Neutrophil (primary cell): ENCODE results near the gene VPS41.

ENCODE experiments used
- H3K27ac ChIP-seq: fragments of 200-600 bp; sonication (generic); 2 replicates; pipeline ENCODE4 v1.5.1; 2016; ENCODE audit warnings: mild to moderate bottlenecking, moderate library complexity
- H3K27me3 ChIP-seq: fragments of 200-600 bp; sonication (generic); 2 replicates; pipeline ENCODE4 v1.6.0; 2016; ENCODE audit warnings: mild to moderate bottlenecking
- H3K36me3 ChIP-seq: fragments of 200-600 bp; sonication (generic); 2 replicates; pipeline ENCODE4 v1.5.1; 2017
- H3K4me1 ChIP-seq, 2 experiments: fragments of 200-600 bp in 1 of 2; sonication (generic) in 1 of 2; 1 replicate in 1 of 2; 2 replicates in 1 of 2; pipeline versions ENCODE4 v1.5.1 to v1.6.1; 2013 to 2016; ENCODE audit warnings: low read depth in 1 of 2, low read length in 1 of 2, mild to moderate bottlenecking in 1 of 2, moderate library complexity in 1 of 2; ENCODE audit not compliant: control insufficient read depth in 1 of 2, insufficient read depth in 1 of 2
- H3K4me3 ChIP-seq, 2 experiments: fragments of 200-600 bp in 1 of 2; sonication (generic) in 1 of 2; 1 replicate in 1 of 2; 2 replicates in 1 of 2; pipeline ENCODE4 v1.5.1; 2013 to 2016; ENCODE audit warnings: low read depth in 1 of 2, low read length in 1 of 2, mild to moderate bottlenecking in 1 of 2, moderate library complexity in 1 of 2
- H3K9me3 ChIP-seq: fragments of 200-600 bp; sonication (generic); 2 replicates; pipeline ENCODE4 v1.5.1; 2016
- TF ChIP-seq, protein P1 (sequence below): fragments of 200-600 bp; sonication (generic); IDR thresholded peaks from 2 replicates; pipeline ENCODE4 v1.5.1; 2016; ENCODE audit warnings: antibody characterized with exemption

Gene VPS41

DNA sequence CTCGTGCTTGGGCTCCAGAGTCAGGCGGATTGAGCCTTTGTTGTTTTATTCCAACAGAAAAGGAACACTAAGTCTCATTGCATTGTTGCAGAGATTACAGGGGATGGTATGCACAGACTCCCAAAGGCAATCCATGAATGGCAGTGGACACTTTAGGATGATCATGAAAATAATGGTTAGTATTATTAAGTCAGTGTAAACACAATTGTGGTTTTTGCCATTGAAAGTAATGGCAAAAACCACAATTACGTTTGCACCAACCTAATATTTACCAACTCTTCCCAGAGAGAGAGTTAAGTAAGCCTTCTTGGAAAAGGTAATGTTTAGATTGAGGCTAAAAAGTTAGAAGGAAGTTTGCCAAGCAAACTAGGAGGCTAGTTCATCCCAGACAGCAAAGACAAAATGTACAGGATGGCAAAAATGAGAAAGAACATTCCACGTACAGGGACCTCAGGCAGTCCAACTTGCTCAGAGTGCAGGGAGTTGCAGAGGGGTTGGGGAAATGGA, 204.9 kb downstream of the VPS41 start:
- no peaks in the 10 kb centered on the region for H3K4me1 ChIP-seq
- TF ChIP-seq, protein P1, sequence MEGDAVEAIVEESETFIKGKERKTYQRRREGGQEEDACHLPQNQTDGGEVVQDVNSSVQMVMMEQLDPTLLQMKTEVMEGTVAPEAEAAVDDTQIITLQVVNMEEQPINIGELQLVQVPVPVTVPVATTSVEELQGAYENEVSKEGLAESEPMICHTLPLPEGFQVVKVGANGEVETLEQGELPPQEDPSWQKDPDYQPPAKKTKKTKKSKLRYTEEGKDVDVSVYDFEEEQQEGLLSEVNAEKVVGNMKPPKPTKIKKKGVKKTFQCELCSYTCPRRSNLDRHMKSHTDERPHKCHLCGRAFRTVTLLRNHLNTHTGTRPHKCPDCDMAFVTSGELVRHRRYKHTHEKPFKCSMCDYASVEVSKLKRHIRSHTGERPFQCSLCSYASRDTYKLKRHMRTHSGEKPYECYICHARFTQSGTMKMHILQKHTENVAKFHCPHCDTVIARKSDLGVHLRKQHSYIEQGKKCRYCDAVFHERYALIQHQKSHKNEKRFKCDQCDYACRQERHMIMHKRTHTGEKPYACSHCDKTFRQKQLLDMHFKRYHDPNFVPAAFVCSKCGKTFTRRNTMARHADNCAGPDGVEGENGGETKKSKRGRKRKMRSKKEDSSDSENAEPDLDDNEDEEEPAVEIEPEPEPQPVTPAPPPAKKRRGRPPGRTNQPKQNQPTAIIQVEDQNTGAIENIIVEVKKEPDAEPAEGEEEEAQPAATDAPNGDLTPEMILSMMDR, result no peak

DNA sequence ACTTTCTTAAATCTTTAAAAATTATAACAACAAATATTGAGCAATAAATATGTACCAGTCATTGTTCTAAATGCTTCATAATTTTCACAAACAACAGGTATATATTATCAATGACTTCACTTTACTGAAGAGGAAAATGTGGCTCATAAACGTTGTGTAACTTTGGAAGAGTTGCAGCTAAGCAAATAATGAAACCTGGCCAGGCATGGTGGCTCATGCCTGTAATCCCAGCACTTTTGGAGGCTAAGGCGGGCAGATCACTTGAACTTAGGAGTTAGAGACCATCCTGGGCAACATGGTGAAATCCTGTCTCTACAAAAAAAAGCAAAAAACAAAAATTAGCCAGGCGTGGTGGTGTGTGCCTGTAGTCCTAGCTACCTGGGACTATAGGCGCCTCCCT, 205.9 kb downstream of the VPS41 start:
- no peak overlapping the region for H3K27ac ChIP-seq
- H3K36me3 ChIP-seq, result no peaks in the 10 kb centered on the region
- no peaks in the 10 kb centered on the region for H3K4me1 ChIP-seq
- no peaks in the 10 kb centered on the region for H3K9me3 ChIP-seq
- H3K27me3 ChIP-seq, result peaks cover 3% of the 10 kb centered on the region
- H3K4me3 ChIP-seq, result no peak overlapping the region
- TF ChIP-seq, protein P1, result no peak

More for the DNA sequence above, 204.9 kb downstream of the VPS41 start:
- H3K27me3 ChIP-seq, result peaks cover 11% of the 10 kb centered on the region
- no peaks in the 10 kb centered on the region for H3K9me3 ChIP-seq
- H3K4me3 ChIP-seq, result no peak overlapping the region
- no peaks in the 10 kb centered on the region for H3K36me3 ChIP-seq
- no peak overlapping the region for H3K27ac ChIP-seq

DNA sequence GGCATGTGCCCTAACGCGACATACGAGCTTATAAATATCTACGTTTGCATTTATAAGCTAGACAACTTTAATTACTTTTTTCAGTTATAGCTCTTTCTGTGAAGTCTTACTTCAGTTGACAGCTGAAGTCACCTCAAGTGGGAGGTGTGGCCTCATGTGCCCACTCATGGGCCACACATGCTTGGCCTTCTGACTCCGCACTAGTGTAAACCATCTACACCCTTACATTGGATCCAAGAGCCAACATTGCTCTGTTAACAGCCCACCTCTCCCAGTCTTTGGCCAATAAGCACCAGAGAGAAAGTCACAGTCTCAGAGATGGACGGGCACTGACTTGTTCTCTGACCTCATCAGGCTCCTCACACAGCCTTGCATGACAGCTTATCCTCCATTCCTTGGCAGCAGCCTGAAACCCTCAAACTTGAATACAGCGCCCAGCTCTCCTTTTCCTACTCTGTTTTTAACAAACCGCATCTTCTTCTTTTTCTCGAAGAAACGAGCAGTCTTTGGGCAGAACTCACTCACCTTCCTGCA, 206.9 kb downstream of the VPS41 start:
- Histone ChIP-seq H3K27me3 (no peaks in the 10 kb centered on the region), H3K9me3 (no peaks in the 10 kb centered on the region), H3K4me1 (no peaks in the 10 kb centered on the region), H3K27ac (no peak overlapping the region), H3K36me3 (no peaks in the 10 kb centered on the region), H3K4me3 (no peak overlapping the region)
- TF ChIP-seq, protein P1, result no peak

DNA sequence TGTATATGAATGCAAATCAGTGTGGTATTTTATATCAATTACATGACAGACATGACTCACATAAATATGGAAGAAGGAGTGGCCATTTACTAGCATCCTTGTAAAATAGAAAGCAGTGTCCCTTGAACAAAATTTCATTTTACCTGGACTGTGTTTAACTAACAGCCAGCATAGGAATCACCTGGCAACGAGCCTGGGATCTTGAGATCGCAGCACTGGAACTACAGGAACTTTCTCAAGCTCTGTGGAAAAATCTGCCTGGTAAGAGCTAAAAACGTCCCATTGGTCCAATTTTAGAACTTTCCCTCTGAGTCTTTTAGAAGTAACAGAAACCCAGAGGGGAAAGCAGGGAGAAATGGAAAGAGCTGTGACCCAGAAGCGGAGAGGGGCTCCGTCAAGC, 208.9 kb downstream of the VPS41 start:
- no peaks in the 10 kb centered on the region for H3K36me3 ChIP-seq
- H3K9me3 ChIP-seq, result no peaks in the 10 kb centered on the region
- no peaks in the 10 kb centered on the region for H3K27me3 ChIP-seq
- no peak overlapping the region for H3K4me3 ChIP-seq
- TF ChIP-seq, protein P1, result no peak
- no peaks in the 10 kb centered on the region for H3K4me1 ChIP-seq
- no peak overlapping the region for H3K27ac ChIP-seq

DNA sequence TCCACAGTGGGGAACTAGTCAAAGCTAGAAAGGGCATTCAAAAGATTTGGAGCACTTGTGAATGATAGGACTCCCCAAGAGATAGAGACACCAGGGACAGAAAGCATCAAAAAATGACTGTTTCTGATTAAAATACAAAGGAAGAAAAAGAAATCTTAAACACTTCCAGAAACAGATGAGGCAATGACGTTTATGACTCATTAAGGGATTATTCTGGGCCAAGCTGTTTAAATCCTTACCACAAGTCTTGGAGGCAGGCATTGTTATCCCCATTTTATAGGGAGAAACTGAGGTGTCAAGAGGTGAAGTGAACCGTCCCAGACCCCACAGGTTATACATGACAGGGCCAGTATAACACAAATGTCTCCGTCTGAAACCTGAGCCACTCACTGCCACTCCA, 209.5 kb downstream of the VPS41 start:
- TF ChIP-seq, protein P1, result no peak

More for the DNA sequence above, 209.5 kb downstream of the VPS41 start:
- Histone ChIP-seq H3K9me3 (no peaks in the 10 kb centered on the region), H3K27me3 (no peaks in the 10 kb centered on the region), H3K36me3 (no peaks in the 10 kb centered on the region), H3K4me3 (no peak overlapping the region), H3K27ac (no peak overlapping the region), H3K4me1 (no peaks in the 10 kb centered on the region)
